ENCODE data around the gene PFKFB4. TPM values are rescaled to one million over a fixed set of nuclear protein-coding genes. Genes with fewer than 3 reads are reported as not detected.
"Not testable (repeated sequence)": the region's sequence is repeated elsewhere in the genome, so short reads cannot be mapped to it uniquely, and the experiment has no call there.

Gene PFKFB4
- total RNA-seq, 1 donor from 2014 or later: 22.4 TPM

GRCh38 chr3:48478626-48479555 is 77.7 kb downstream of the PFKFB4 start:
- H3K36me3 ChIP-seq (ENCODE audit: control insufficient read depth, insufficient read depth, low read length): no peaks in the 10 kb centered on the region
- TF ChIP-seq CTCF (IDR thresholded peaks at IDR 0.05; ENCODE audit: insufficient read depth, low read length, poor library complexity, severe bottlenecking): no peak
- H3K4me3 ChIP-seq (ENCODE audit: low read depth, low read length): no peak overlapping the region
- no peak for DNase-seq (ENCODE audit: low read depth)
- no peaks in the 10 kb centered on the region for H3K27me3 ChIP-seq (ENCODE audit: control insufficient read depth, insufficient read depth, low read length)

GRCh38 chr3:48477959-48478520 is 78.6 kb downstream of the PFKFB4 start:
- no peak overlapping the region for H3K4me3 ChIP-seq (ENCODE audit: low read depth, low read length)

GRCh38 chr3:48476426-48477053 is 80.1 kb downstream of the PFKFB4 start:
- Histone ChIP-seq H3K27me3 (ENCODE audit: control insufficient read depth, insufficient read depth, low read length) (no peaks in the 10 kb centered on the region), H3K4me3 (ENCODE audit: low read depth, low read length) (no peak overlapping the region), H3K36me3 (ENCODE audit: control insufficient read depth, insufficient read depth, low read length) (no peaks in the 10 kb centered on the region)
- no peak for DNase-seq (ENCODE audit: low read depth)
- TF ChIP-seq CTCF (IDR thresholded peaks at IDR 0.05; ENCODE audit: insufficient read depth, low read length, poor library complexity, severe bottlenecking): no peak

More at GRCh38 chr3:48477959-48478520, 78.6 kb downstream of the PFKFB4 start:
- Histone ChIP-seq H3K27me3 (ENCODE audit: control insufficient read depth, insufficient read depth, low read length) (no peaks in the 10 kb centered on the region), H3K36me3 (ENCODE audit: control insufficient read depth, insufficient read depth, low read length) (no peaks in the 10 kb centered on the region)
- TF ChIP-seq CTCF (IDR thresholded peaks at IDR 0.05; ENCODE audit: insufficient read depth, low read length, poor library complexity, severe bottlenecking): no peak
- DNase-seq (ENCODE audit: low read depth): no peak

GRCh38 chr3:48475188-48475587 is 81.4 kb downstream of the PFKFB4 start:
- DNase-seq (ENCODE audit: low read depth): no peak
- TF ChIP-seq CTCF (IDR thresholded peaks at IDR 0.05; ENCODE audit: insufficient read depth, low read length, poor library complexity, severe bottlenecking): no peak
- no peaks in the 10 kb centered on the region for H3K36me3 ChIP-seq (ENCODE audit: control insufficient read depth, insufficient read depth, low read length)
- H3K27me3 ChIP-seq (ENCODE audit: control insufficient read depth, insufficient read depth, low read length): no peaks in the 10 kb centered on the region
- no peak overlapping the region for H3K4me3 ChIP-seq (ENCODE audit: low read depth, low read length)

GRCh38 chr3:48474619-48475018 is 82.0 kb downstream of the PFKFB4 start:
- Histone ChIP-seq H3K36me3 (ENCODE audit: control insufficient read depth, insufficient read depth, low read length) (no peaks in the 10 kb centered on the region), H3K4me3 (ENCODE audit: low read depth, low read length) (no peak overlapping the region), H3K27me3 (ENCODE audit: control insufficient read depth, insufficient read depth, low read length) (no peaks in the 10 kb centered on the region)
- TF ChIP-seq CTCF (IDR thresholded peaks at IDR 0.05; ENCODE audit: insufficient read depth, low read length, poor library complexity, severe bottlenecking): no peak
- no peak for DNase-seq (ENCODE audit: low read depth)

- not testable (repeated sequence) for H3K27me3 ChIP-seq (ENCODE audit: control insufficient read depth, insufficient read depth, low read length); DNase-seq (ENCODE audit: low read depth); H3K36me3 ChIP-seq (ENCODE audit: control insufficient read depth, insufficient read depth, low read length); H3K4me3 ChIP-seq (ENCODE audit: low read depth, low read length)
Observed at GRCh38 chr3:48474031-48474430, 82.6 kb downstream of the PFKFB4 start.

Measured in kidney epithelial cell (primary cell).